ENCODE data around the gene WNT11.

The WNT11 gene

DNA sequence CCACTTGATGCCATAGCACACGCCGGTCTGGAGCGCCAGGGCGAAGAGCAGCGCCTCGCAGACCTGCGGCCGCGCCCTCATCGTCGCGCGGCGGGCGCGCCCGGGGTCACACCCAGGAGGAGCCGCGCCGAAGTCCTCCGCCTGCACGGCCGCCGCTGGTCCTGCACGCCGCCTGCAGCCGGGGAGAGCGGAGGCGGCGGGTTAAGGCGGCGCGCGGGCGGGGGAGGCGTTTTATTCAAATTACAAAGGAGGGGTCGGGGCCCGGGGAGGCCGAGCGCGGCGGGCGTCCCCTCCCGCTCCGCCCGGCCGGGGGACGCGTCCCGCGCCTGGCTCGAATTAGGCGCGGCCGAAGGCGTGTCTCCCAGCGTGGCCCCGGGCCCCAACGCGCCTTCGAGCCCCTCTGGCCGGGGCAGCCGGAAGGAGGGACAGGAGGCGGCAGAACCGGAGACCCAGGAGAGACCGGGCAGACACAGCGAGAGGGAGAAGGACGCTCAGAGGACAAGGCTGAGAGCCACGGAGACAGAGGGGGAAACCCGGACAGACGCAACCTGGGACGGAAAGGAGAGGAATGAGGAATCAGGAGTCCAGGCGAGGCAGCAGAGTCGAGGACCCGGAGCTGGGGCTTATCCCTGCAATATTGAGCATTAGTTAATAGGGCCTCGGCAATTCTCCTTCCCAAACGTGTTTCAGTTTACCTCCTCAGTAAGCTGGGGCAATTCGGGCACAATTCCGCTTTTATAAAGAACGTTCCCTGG lies at the start of gene WNT11:
Gene WNT11 (minus strand): TSS at position 176 of the 755 bp plus-strand sequence. CDS start 95 bp downstream, at position 81.
- in situ Hi-C loops (cut with MboI; ENCODE audit: low sequenced_read_pairs): no loop called here

DNA sequence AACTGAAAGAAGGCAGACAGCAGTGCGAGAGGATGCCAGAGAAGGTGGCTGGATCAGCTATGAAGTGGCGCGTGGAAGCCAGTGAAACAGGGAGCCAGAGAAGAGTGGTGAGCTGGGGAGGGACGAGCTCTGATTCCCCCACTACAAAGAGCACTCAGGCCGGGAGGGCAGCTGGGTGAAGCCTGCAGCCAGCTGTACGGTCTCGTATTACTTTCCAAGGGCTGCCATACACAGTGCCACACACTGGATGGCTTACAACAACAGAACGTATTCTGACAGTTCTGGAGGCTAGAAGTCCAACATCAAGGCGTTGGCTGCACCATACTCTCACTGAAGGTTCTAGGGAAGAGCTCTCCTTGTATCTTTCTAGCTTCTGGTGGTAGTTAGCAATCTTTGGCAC lies 47.1 kb upstream of the WNT11 start:
- in situ Hi-C loops (cut with MboI; ENCODE audit: low sequenced_read_pairs): no loop called here

DNA sequence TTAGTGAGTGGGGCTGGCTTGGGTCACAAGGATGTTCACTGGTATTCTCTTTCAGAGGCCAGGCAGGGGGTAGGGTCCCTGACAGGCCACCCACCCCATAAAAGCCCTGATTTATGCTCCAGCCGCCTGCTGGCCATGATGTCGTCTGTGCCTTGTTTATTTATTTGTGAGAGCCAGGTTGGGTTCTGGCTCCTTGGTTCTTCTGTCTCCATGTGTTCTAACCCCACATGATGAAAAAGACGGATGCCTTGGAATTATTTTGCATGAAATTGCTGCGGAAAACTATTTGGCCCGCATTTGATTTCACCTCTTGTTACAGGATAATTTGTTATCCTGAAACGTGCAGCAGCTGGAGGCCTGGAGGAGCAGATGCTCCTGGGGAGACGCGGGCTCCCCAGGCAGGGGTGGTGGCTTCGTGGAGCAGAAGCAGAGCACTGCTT lies 46.3 kb upstream of the WNT11 start:
- in situ Hi-C loops (cut with MboI; ENCODE audit: low sequenced_read_pairs): no loop called here

DNA sequence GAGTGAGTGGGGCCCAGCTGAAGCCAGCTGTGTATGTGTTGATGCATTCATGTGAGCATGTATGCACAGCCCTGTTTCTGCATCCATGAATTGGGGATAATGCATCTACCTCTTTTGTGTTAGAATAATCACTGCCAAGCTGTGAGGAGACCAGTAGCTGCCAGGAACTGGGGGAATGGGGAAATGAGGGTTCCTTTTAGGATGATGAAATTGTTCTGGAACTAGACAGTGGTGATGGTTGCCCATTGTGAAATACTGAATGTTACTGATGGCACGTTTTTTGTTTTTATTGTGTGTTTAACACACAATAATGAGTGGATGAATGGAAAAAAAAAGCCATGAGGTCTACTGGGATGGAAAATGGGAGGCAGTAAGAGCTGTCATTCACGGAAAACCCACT lies 45.3 kb upstream of the WNT11 start:
- in situ Hi-C loops (cut with MboI; ENCODE audit: low sequenced_read_pairs): no loop called here

DNA sequence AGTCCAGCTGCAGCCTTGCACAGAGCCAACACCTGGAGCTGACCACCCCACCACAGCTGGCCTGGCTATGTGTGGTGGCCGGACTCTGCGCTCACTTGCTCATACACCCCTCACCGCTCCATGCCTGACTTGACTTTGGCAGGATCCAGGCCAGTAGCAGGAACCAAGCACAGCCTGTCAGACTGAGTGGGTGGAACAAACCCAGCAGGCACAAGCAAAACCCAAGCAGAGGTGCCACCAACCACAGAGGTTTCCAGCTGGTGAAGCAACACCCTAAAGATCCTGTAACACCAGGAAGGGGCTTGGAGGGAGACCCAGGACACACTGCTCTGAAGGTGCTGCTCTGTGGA lies 44.9 kb upstream of the WNT11 start:
- in situ Hi-C loops (cut with MboI; ENCODE audit: low sequenced_read_pairs): no loop called here

DNA sequence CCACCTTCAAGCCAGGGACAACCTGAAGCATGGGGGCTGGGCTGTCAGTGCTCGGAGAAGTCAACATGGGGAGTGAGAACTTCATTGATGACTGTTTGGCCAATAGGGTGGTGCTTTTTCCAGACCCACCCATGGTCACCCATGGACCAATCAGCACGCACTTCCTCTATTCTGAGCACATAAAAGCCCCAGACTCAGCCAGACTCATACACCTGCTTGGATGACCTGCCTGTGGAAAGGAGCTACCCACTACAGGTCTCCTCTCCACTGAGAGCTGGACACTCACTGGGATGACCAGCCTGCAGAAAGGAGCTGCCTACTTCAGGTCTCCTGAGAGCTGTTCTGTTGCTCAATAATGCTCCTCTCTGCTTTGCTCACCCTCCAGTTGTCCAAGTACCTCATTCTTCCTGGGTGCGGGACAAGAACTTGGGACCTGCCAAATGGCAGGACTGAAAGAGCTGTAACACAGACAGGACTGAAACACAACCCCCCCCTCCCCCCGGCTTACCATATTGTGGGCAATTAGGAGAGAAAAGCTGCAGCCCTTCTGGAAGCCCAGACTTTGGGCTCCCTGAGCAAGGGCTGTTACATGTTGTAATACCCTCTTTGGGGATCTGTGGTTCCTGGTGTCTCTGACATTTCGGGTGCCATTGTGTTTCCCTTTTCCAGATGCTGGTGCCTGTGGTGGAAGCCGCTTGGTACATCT lies 44.4 kb upstream of the WNT11 start:
- in situ Hi-C loops (cut with MboI; ENCODE audit: low sequenced_read_pairs): no loop called here

DNA sequence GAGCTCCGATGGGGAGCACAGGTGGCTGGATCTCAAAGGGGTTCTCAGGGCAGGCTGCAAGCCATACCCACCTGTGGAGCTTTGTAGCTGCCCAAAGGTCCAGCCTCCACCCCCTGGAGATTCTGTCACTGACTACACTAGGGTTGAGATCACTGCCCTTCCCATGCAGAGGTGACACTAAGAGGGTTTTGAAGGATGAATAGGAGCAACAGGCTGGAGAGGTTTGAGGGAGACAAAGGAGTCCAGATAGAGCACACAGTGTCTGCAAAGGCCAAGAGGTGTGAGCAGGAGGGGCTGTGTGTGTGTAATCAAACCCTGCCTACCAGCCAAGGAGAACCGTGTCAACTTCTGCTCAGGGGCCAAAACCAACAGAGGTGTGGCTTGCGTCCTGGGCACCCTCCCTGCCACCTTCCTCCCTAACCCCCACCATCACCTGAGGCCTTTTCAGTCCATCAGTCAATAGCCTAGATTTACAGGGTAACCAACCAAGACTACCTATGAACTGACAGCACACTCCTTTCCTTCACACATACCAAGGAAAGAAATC lies 43.0 kb upstream of the WNT11 start:
- in situ Hi-C loops (cut with MboI; ENCODE audit: low sequenced_read_pairs): no loop called here

DNA sequence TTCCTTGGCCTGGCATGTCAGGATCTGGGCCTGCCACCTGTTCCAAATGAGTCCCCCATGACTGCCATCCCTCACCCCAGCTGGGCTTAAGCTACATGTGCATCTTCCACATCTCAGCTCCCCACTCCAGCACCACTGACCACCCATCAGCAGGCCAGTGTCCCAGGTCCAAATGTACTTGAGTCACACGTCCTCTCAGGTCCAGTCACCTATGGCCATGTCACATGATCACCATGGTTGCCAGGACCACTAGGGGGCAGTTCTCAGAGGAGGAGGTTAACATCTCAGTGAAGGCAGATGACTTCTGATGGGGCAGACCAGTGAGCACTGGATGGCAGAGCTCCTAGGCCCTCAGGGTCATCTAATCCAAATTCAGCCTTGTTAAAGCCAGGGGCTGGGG lies 41.9 kb upstream of the WNT11 start:
- in situ Hi-C loops (cut with MboI; ENCODE audit: low sequenced_read_pairs): no loop called here

DNA sequence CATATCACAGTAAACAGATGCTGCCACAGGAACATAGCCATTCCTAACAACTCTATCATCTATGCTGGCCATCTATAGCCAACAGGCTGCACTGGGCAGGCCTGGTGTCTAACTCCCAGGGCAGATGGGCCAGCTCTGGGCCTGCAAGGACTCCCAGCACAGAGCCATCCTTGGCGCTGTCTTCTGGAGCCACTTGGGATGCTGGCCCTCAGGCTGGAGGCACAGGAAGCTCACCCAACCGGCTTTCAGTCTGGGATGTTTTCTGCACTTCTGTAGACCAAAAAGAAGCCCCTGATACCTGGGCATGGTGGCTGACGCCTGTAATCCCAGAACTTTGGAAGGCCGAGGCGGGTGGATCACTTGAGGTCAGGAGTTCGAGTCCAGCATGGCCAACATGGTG lies 40.8 kb upstream of the WNT11 start:
- in situ Hi-C loops (cut with MboI; ENCODE audit: low sequenced_read_pairs): no loop called here

DNA sequence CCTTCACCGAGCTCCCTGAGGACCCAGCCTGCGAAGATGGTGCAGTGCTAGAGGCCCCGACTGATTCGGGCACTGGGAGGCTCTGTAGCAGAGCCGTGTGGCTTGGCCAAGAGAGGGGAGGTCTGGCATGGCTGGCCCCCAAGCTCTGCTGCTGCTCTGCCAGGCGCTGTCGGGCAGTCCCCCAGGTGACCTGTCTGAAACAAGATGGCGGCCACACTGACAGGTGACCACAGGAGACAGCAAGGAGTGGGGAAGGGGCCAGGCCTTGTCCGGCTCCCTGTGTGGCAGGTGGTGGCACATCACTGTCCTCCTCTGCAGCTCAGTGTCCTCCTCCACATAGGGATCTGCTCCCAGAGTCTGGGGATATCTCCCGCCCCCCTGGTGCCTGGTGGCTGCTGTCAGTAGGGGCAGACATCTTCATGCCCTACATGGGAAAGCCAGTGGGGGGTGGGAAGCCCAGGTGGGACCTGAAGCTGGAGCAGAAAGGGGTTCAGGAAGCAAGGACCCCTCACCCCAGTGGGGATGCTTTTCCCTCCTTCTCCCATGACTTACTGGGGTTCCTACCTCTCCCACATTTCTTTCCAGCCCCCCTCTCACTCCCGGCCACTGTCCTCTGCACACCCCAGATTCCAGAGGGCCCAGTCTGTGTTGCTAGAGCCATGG lies 40.1 kb upstream of the WNT11 start:
- in situ Hi-C loops (cut with MboI; ENCODE audit: low sequenced_read_pairs): no loop called here

DNA sequence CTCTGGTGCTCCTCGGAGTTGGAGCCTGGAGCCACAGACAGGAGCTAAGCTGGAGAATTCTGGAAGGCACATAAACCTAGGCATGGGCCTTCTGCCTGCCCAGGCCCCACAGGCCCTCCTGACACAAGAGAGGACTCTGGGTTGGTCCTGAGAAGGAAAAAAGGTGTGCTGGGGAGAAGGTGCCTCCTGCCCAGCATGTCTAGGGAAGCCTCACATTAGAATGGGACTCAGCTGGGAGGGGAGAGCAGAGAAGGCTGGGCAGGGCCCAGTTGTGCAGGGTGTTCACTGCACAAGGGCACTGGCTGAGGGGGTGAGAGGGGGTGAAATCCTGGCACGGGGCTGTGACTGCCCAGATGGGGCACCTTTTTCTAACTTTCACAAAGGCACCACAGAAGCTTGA lies 39.4 kb upstream of the WNT11 start:
- in situ Hi-C loops (cut with MboI; ENCODE audit: low sequenced_read_pairs): no loop called here

DNA sequence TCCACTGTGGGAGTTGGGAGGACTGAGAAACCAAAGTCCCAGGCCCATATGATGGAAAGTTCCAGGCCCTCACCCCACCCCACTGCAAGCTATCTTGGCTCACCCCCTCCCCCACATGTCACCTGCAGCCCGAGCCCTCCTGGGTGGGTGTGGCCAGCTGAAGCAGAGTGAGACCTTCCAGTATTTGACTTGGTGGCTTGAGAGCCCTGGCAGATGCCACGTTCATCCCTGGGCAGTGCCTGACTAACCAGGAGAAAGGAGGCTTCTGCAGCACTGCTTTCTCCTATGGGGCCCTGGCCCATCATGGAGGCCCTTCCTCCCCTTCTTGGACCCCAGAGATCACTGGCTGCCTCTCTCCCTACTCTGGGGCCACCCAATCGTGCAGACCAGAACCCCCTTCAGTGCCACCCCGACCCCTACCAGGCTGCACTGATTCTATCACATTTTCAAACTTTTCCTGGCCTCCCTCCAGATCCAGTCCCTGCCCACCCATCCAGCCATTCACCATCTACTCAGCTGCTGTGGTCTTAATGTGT lies 38.1 kb upstream of the WNT11 start:
- in situ Hi-C loops (cut with MboI; ENCODE audit: low sequenced_read_pairs): no loop called here

DNA sequence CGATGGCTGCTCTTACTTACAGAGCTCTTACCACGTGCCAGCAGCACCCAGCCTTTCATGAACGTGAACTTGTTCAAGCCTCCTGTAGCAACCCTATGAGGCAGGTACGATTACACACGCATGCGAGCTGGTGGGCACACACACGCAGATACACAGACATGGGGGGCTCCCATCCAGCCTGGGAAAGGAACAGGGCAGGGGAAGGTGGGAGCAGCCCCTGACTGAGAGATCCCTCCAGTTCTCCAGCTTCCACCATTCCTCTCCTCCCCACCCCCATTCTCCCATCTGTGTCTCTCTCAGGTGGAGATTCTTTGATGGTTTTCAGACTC lies 37.6 kb upstream of the WNT11 start:
- in situ Hi-C loops (cut with MboI; ENCODE audit: low sequenced_read_pairs): no loop called here

DNA sequence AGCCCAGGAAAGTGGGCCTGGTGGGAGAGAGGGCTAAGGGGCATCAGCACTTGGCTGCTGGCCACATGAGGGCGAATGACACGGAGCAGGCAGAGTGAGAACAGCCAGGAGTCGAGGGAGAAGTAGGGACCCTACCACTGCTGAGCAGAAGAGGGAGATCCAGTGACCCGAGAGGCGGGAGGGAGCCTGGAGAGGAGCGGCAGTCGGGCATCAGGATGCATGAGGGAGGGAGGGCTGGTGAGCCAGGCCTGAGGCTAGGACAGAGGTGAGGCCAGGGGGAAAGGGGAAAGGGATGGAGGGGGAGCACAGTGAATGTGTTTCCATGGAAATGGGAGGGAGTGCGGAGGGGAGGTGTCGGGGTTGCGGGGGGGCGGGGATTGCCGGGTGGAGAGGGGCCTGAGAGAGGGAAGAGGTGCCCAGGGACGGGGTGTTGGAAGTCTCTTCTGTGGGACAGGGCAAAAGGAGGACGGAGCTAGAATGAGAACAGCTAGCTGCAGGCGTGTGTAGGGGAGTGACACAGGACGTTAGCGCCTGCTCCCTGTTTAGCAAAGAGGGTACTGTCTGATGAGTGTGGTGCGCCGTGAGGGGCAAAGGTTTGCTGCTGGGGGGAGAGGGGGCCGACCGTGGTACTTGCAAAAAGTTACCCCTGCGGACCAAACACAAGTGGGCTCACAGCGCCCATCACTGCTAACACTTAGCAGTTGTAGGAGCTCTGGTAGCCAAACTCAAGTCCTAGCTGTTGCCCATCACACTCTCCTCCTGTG lies 37.1 kb upstream of the WNT11 start:
- in situ Hi-C loops (cut with MboI; ENCODE audit: low sequenced_read_pairs): no loop called here

DNA sequence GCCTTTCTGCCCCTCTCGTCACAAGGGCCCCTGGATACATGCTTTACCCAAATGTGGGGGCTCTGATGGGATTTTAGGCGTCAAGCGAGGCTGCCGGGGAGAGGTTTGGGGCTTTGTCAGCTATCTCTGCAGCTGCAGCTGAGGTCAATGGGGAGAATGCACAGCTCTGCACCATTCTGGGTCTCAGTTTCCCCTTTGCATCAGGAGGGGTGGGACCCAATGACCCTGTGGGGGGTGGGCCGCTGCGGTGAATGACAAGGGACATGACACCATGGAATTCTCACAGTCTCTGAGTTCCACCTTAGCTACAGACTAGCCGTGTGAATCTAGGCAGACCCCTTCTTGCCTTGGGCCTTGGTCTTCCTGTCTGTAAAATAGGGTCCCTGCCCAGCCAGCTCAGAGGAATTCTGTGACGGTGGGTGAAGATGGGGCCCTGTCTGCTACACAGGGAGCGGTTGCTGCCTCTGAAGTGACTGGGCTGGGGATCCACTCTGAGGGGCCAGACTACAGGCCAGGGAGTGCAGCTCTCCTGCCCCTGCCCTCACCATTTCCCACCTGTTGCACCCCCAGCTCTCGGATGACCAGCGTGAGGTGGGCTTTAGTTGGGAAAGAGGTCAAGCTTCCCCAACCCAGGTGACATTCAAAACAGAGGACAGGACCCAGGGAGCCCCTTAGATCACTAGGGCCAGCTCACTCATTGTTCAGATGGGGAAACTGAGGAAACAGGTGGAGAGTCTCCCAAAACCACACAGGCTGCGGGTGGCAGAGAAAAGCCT lies 35.9 kb upstream of the WNT11 start:
- in situ Hi-C loops (cut with MboI; ENCODE audit: low sequenced_read_pairs): no loop called here

DNA sequence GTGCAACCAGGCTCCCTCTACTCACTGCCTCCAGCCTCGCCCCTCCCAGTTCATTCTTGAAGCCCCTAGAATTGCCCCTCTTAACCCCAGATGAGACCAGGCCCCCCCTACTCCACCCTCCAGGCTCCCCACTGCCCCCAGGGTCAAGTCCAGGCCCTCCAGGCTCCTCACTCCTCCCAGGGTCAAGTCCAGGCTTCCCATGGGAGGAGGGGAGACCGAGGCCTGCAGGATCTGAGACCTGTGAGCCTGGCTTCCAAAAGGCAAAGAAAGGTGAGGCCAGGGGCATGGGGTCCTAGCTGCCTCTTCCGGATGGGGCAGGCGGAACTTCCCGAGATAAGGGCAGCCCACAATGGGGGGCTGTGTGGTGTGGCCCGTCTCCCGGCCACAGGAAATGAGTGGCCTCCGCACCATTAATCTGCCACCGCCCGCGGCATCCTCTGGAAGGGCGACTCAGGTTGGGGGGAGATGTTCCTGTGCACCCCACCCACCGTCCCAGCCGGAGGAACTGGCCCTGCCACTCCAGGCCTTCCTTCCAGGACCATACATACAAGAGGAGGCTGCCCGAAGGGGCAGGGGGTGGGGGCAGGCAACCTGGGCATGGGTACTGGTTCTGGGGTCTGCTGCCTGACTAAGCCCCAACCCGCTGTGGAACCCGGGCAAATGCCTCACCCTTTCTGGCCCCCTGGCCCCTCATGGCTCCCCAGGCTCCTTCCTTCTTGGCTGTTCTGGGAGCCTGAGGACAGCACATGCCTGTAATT lies 35.1 kb upstream of the WNT11 start:
- in situ Hi-C loops (cut with MboI; ENCODE audit: low sequenced_read_pairs): no loop called here

DNA sequence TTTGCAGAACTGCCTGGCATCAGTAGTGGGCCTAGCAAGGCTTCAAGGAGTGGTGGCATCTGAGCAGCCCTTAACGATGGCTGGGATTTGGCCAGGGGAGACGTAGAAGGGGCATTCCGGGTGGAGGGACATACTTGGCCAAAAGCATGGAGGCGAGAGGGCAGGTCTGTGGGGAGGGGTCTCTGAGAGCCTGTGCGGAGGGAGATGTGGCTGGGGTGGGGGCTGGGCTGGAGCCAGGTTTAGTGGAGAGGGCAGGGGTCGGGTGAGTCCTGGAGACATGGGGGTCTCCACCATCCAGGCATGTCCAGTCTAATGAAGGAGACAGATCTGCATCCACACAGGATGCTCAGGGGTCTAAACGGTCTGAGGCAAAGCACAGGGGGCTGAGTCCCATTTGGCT lies 34.4 kb upstream of the WNT11 start:
- in situ Hi-C loops (cut with MboI; ENCODE audit: low sequenced_read_pairs): no loop called here

DNA sequence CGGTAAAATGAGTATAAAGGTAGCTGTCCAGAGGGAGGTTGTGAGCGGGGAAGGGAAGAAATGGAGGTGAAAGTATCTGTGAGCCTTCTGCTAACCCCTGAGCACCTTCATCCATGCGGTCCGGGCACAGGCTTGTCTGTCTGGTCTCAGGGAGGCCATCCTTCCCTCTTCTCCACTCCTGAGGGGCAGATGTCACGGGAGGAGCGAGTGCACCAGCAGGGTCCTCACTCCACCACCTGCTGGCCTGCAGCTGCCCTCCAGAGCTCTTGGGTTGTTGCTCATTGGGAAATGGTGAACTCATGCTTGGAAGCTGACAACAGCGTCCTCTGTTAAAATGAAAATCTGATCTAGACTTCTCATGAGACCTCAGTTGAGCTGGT lies 33.8 kb upstream of the WNT11 start:
- in situ Hi-C loops (cut with MboI; ENCODE audit: low sequenced_read_pairs): no loop called here

DNA sequence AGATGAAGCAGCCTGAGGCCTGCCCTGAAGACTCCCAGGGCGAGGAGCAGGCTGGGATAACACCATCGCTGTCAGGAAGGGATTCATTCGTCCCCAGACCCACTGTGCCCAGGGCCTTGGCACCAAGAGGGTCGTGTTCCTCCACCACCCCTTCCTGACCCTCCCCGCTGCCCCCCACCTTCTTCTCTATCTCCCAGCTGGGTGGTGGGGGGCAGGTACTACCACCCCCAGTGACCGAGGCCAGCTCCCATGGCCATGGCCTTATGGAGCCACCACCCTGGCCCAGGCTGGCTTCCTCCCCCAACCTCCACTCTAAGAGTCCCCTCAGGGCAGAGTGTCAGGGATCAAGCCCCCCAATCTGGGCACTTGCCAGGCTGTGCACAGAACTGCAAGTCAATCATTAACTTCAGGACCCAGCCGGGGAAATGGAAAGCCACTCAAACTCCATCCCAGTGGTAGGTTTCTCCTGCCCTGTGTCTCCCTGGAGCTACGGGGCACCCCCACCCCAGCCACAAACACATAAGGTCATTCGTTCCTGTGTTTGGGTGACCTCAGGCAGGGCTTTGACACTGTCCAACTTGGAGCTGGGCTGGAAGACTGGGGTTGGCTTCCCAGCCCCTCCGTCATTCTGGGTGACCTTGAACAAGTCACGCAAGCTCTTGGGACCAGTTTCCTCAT lies 33.3 kb upstream of the WNT11 start:
- in situ Hi-C loops (cut with MboI; ENCODE audit: low sequenced_read_pairs): no loop called here

Measured in HL-60/S4 (cell line).